Stimulated activated CD4-positive, alpha-beta T cell treated with anti-CD3 and anti-CD28 coated beads, Interleukin-12 subunit alpha, Interleukin-12 subunit beta, amount 100 ng/mL, for 4 hours (primary cell): ENCODE measurements around the gene DLL1.
"Not testable (repeated sequence)": the region's sequence is repeated elsewhere in the genome, so short reads cannot be mapped to it uniquely, and the experiment has no call there.

Experiments used
- DNase-seq: peaks from one replicate; pipeline ENCODE4 v3.0.0-alpha.2; 2020

The DLL1 gene

GRCh38 chr6:170267688-170268087 lies 23.2 kb downstream of the DLL1 start:
- DNase-seq = no peak

- DNase-seq = no peak
These were observed 24.6 kb downstream of the DLL1 start for GRCh38 chr6:170266061-170266825.

- no peak for DNase-seq
These were observed 25.2 kb downstream of the DLL1 start for GRCh38 chr6:170265655-170266054.

GRCh38 chr6:170264644-170265043 lies 26.2 kb downstream of the DLL1 start:
- DNase-seq = not testable (repeated sequence)

GRCh38 chr6:170264086-170264485 lies 26.8 kb downstream of the DLL1 start:
- DNase-seq = no peak

GRCh38 chr6:170263410-170263809 lies 27.5 kb downstream of the DLL1 start:
- no peak for DNase-seq

GRCh38 chr6:170262489-170263088 lies 28.3 kb downstream of the DLL1 start:
- DNase-seq = no peak

GRCh38 chr6:170261643-170262488 lies 29.0 kb downstream of the DLL1 start:
- DNase-seq = no peak

GRCh38 chr6:170260686-170261085 lies 30.2 kb downstream of the DLL1 start:
- DNase-seq = no peak

GRCh38 chr6:170259278-170259677 lies 31.6 kb downstream of the DLL1 start:
- DNase-seq = no peak

GRCh38 chr6:170258407-170258806 lies 32.5 kb downstream of the DLL1 start:
- no peak for DNase-seq

GRCh38 chr6:170257376-170257775 lies 33.5 kb downstream of the DLL1 start:
- no peak for DNase-seq

- DNase-seq = no peak
These were observed 34.2 kb downstream of the DLL1 start for GRCh38 chr6:170256641-170257040.

GRCh38 chr6:170255426-170256125 lies 35.3 kb downstream of the DLL1 start:
- DNase-seq = no peak

- no peak for DNase-seq
These were observed 36.3 kb downstream of the DLL1 start for GRCh38 chr6:170254315-170255213.

GRCh38 chr6:170253910-170254269 lies 37.0 kb downstream of the DLL1 start:
- no peak for DNase-seq

GRCh38 chr6:170253226-170253909 lies 37.5 kb downstream of the DLL1 start:
- DNase-seq = no peak

- no peak for DNase-seq
These were observed 38.9 kb downstream of the DLL1 start for GRCh38 chr6:170251776-170252571.

GRCh38 chr6:170250981-170251775 lies 39.7 kb downstream of the DLL1 start:
- no peak for DNase-seq

- no peak for DNase-seq
These were observed 40.4 kb downstream of the DLL1 start for GRCh38 chr6:170250455-170250854.
